Thyroid gland (tissue), 4 donors: Measurements from ENCODE around the gene ERICH6B. TPM values are rescaled to one million over a fixed set of nuclear protein-coding genes. Genes with fewer than 3 reads are reported as not detected.

ENCODE experiments used
- DNase-seq, 2 donors: peaks; one replicate each; pipeline ENCODE4 v3.0.0-alpha.2; 2019
- H3K27ac ChIP-seq, 3 donors: fragments of 200-600 bp; sonication (generic); 1 replicate in 2 of 3; 2 replicates in 1 of 3; pipeline ENCODE4 v1.5.1; 2016 to 2019; ENCODE audit warnings: mild to moderate bottlenecking in 1 of 3, moderate library complexity in 1 of 3
- H3K27me3 ChIP-seq: fragments of 200-600 bp; sonication (generic); one replicate; pipeline ENCODE4 v1.5.1; 2019
- H3K36me3 ChIP-seq, 2 donors: fragments of 200-600 bp; sonication (generic); one replicate each; pipeline ENCODE4 v1.5.1; 2016 to 2019
- H3K4me1 ChIP-seq, 2 donors: fragments of 200-600 bp; sonication (generic); one replicate each; pipeline ENCODE4 v1.5.1; 2017 to 2019
- H3K4me3 ChIP-seq, 3 donors: fragments of 200-600 bp; sonication (generic); replicated peaks in 1 of 3; 1 replicate in 2 of 3; 2 replicates in 1 of 3; pipeline ENCODE4 v1.5.1; 2016; ENCODE audit warnings: mild to moderate bottlenecking in 1 of 3
- H3K9me3 ChIP-seq: fragments of 200-600 bp; sonication (generic); one replicate; pipeline ENCODE4 v1.5.1; 2017
- CTCF ChIP-seq, 6 experiments: fragments of 200-600 bp in 3 of 6; fragments of 450-650 bp in 3 of 6; sonication (generic) in 3 of 6; IDR thresholded peaks; one replicate each; pipeline ENCODE4 v1.5.1; 2016 to 2019; ENCODE audit warnings: antibody characterized with exemption in 6 of 6, mild to moderate bottlenecking in 2 of 6, inconsistent platforms in 1 of 6, moderate library complexity in 1 of 6
- POLR2A ChIP-seq, 2 donors: fragments of 450-650 bp; IDR thresholded peaks; one replicate each; pipeline ENCODE4 v1.6.1; 2017; ENCODE audit warnings: antibody characterized with exemption in 2 of 2, mild to moderate bottlenecking in 2 of 2, moderate library complexity in 1 of 2
- WGBS, 2 donors: methylation state at CpG; one replicate each; pipeline ENCODE4 v1.1.5; 2017; 5-methylcytosine and 5-hydroxymethylcytosine counted together
- intact Hi-C: fragments of 100-400 bp; cut with DNase I; formaldehyde crosslinking; loops from one replicate; pipeline ENCODE4 v1.15.1; 2023
- small RNA-seq: library from RNA; depleted of rRNA; stranded (forward); fragments of <200 nt; gene quantifications from one replicate; pipeline ENCODE3, GENCODE V24; 2016
- total RNA-seq, 4 donors: library from RNA; depleted of rRNA; stranded (reverse); fragments of >200 nt; gene quantifications; one replicate each; pipeline ENCODE4 v1.2.3, GENCODE V29; 2016

ERICH6B gene
- total RNA-seq, 4 donors from 2014 or later = not detected

GRCh38 chr13:45503658-45504057 lies 111.9 kb downstream of the ERICH6B start:
- Histone ChIP-seq H3K4me3 (no peak overlapping the region), H3K27ac (no peak overlapping the region), H3K36me3 (peaks cover 24 to 34% of the 10 kb centered on the region in 2 donors), H3K9me3 (no peaks in the 10 kb centered on the region), H3K4me1 (peaks cover 0 to 2% of the 10 kb centered on the region in 2 donors), H3K27me3 (no peaks in the 10 kb centered on the region)
- TF ChIP-seq POLR2A (IDR thresholded peaks at IDR 0.05) (no peak), CTCF (IDR thresholded peaks at IDR 0.05) (no peak)
- intact Hi-C loops = no loop called here
- DNase-seq = no peak

GRCh38 chr13:45501175-45501526 lies 114.4 kb downstream of the ERICH6B start:
- Histone ChIP-seq H3K4me1 (peaks cover 0 to 2% of the 10 kb centered on the region in 2 donors), H3K27ac (no peak overlapping the region), H3K27me3 (no peaks in the 10 kb centered on the region), H3K9me3 (no peaks in the 10 kb centered on the region), H3K36me3 (peaks cover 32 to 39% of the 10 kb centered on the region in 2 donors), H3K4me3 (no peak overlapping the region)
- no peak for DNase-seq
- intact Hi-C loops = no loop called here
- WGBS, 2 donors = 94% methylated on average over 1 of the region's 1 CpG
- TF ChIP-seq CTCF (IDR thresholded peaks at IDR 0.05) = no peak
- no peak for TF ChIP-seq POLR2A (IDR thresholded peaks at IDR 0.05)

- DNase-seq = no peak
- intact Hi-C loops = no loop called here
- no peaks in the 10 kb centered on the region for H3K27me3 ChIP-seq
- H3K4me1 ChIP-seq = peaks cover 0 to 2% of the 10 kb centered on the region in 2 donors
- TF ChIP-seq CTCF (IDR thresholded peaks at IDR 0.05) (no peak), POLR2A (IDR thresholded peaks at IDR 0.05) (no peak)
- no peaks in the 10 kb centered on the region for H3K9me3 ChIP-seq
- no peak overlapping the region for H3K27ac ChIP-seq
- 80 to 86% methylated on average over 4 of the region's 4 CpGs for WGBS, 2 donors
- H3K36me3 ChIP-seq = peaks cover 32 to 38% of the 10 kb centered on the region in 2 donors
- H3K4me3 ChIP-seq = no peak overlapping the region
Measured at GRCh38 chr13:45500492-45501174, 114.9 kb downstream of the ERICH6B start.

GRCh38 chr13:45496942-45497341 lies 118.6 kb downstream of the ERICH6B start:
- Histone ChIP-seq H3K27me3 (no peaks in the 10 kb centered on the region), H3K27ac (no peak overlapping the region), H3K4me1 (peaks cover 0 to 2% of the 10 kb centered on the region in 2 donors), H3K9me3 (no peaks in the 10 kb centered on the region), H3K36me3 (peaks cover 22 to 35% of the 10 kb centered on the region in 2 donors), H3K4me3 (no peak overlapping the region)
- no peak for TF ChIP-seq CTCF (IDR thresholded peaks at IDR 0.05)
- no peak for DNase-seq
- intact Hi-C loops = no loop called here
- 83% methylated on average over 7 of the region's 7 CpGs for WGBS, 2 donors

- 96 to 100% methylated on average over 1 of the region's 1 CpG for whole genome bisulfite sequencing, 2 donors
- H3K4me1 ChIP-seq = no peaks in the 10 kb centered on the region
- TF ChIP-seq CTCF (IDR thresholded peaks at IDR 0.05) (no peak), POLR2A (IDR thresholded peaks at IDR 0.05) (no peak)
- no peak for DNase-seq
- intact Hi-C loops = no loop called here
- H3K27me3 ChIP-seq = no peaks in the 10 kb centered on the region
- no peak overlapping the region for H3K27ac ChIP-seq
- H3K36me3 ChIP-seq = peaks cover 11 to 25% of the 10 kb centered on the region in 2 donors
- no peak overlapping the region for H3K4me3 ChIP-seq
- no peaks in the 10 kb centered on the region for H3K9me3 ChIP-seq
Measured at GRCh38 chr13:45492538-45492937, 123.0 kb downstream of the ERICH6B start.

Small RNA genes lying within 50 kb of the gene (small RNA-seq; reads per million reads assigned to genes)
- gene RNA5SP27 = not detected
- not detected for gene TIMM9P3

Other genes starting within 250 kb of the ERICH6B start
- 10 to 100 TPM; 11.3 to 16.1 (median 15.9) TPM for gene SLC25A30, start 197.4 kb downstream of the ERICH6B start, total RNA-seq
- 10 to 100 TPM; 35.9 to 56.0 (median 45.0) TPM for gene COG3, start 150.8 kb downstream of the ERICH6B start, total RNA-seq
- under 1 TPM in 1 of 4 donors, not detected in 3; 0.27 TPM for gene CBY2, start 86.6 kb upstream of the ERICH6B start, total RNA-seq
- gene SIAH3, start 236.0 kb upstream of the ERICH6B start, total RNA-seq = under 1 TPM in 1 of 4 donors, not detected in 3; 0.13 TPM